K562 (cell line): ENCODE results near the gene IRGQ. TPM values are rescaled to one million over a fixed set of nuclear protein-coding genes. Genes with fewer than 3 reads are reported as not detected.

Experiments used
- ATAC-seq: fragments of 200-7000 bp; cut with Tn5 transposase; 3 replicates; pipeline ENCODE4 v1.9.1; 2020; ENCODE audit warnings: moderate library complexity
- BruUV-seq: library from RNA; stranded (reverse); fragments of 400-500 nt; replicated peaks from 2 replicates; lab custom pipeline; 2021; lab: Mats Ljungman, UMichigan
- CTCF ChIA-PET: fragments of 300-600 bp; formaldehyde crosslinking; extraction: SDS; loops from one replicate; lab custom pipeline; 2021; ENCODE audit warnings: low intra/inter-chr PET ratio; lab: Yijun Ruan, JAX
- POLR2A ChIA-PET: fragments of 300-600, 350-650 bp; sonication (Branson Sonifier 250); formaldehyde crosslinking; extraction: SDS; loops from one replicate; lab custom pipeline; 2021; ENCODE audit warnings: antibody characterized with exemption, inconsistent platforms; lab: Yijun Ruan, JAX
- DNase-seq, 4 experiments: peaks; one replicate each; pipeline versions ENCODE4 v3.0.0 to v3.0.0-alpha.2; 2011 to 2018; ENCODE audit warnings: low spot score in 3 of 4, mixed read lengths in 3 of 4; ENCODE audit errors: extremely low read depth in 1 of 4
- FAIRE-seq: peaks from 2 replicates; lab custom pipeline; 2011; peaks lifted over from hg19 to GRCh38; lab: Jason Lieb, UNC
- H2AFZ ChIP-seq: 2 replicates; pipeline ENCODE4 v1.6.0; 2011; ENCODE audit warnings: low read depth, low read length, control low read depth, inconsistent platforms
- H3K27ac ChIP-seq: fragments of 200-600 bp; 3 replicates; pipeline ENCODE4 v1.8.0; 2011; ENCODE audit warnings: low read depth, mild to moderate bottlenecking, control low read depth, inconsistent platforms, low read length, moderate library complexity, mixed read lengths; ENCODE audit errors: extremely low read depth
- H3K27me3 ChIP-seq, 2 experiments: fragments of 300-600 bp in 1 of 2; 2 replicates in 1 of 2; 3 replicates in 1 of 2; pipeline versions ENCODE4 v1.6.0 to v1.8.0; 2011; ENCODE audit warnings: inconsistent platforms in 2 of 2, low read length in 2 of 2, mild to moderate bottlenecking in 1 of 2, mixed read lengths in 1 of 2, moderate library complexity in 1 of 2; ENCODE audit not compliant: control insufficient read depth in 2 of 2, insufficient read depth in 2 of 2
- H3K36me3 ChIP-seq: fragments of 300-600 bp; 3 replicates; pipeline ENCODE4 v1.8.0; 2011; ENCODE audit warnings: mild to moderate bottlenecking, low read length, inconsistent platforms; ENCODE audit not compliant: control insufficient read depth, insufficient read depth
- H3K4me1 ChIP-seq, 2 experiments: fragments of 200-600 bp in 1 of 2; replicated peaks in 1 of 2; 2 replicates in 1 of 2; 3 replicates in 1 of 2; pipeline versions ENCODE4 v1.5.1 to v1.8.0; 2011; ENCODE audit warnings: inconsistent platforms in 2 of 2, low read length in 2 of 2, mild to moderate bottlenecking in 1 of 2, mixed read lengths in 1 of 2, moderate library complexity in 1 of 2; ENCODE audit not compliant: control insufficient read depth in 2 of 2, insufficient read depth in 2 of 2
- H3K4me2 ChIP-seq: 2 replicates; pipeline ENCODE4 v1.6.1; 2011; ENCODE audit warnings: low read length, control low read depth, inconsistent platforms, mixed read lengths; ENCODE audit not compliant: insufficient read depth
- H3K4me3 ChIP-seq: fragments of 200-600 bp; sonication (generic), shearing (Covaris generic); 2 replicates; pipeline ENCODE4 v1.5.1; 2016; ENCODE audit warnings: control low read depth, inconsistent platforms
- H3K79me2 ChIP-seq: fragments of 200-600 bp; 3 replicates; pipeline ENCODE4 v1.8.0; 2011; ENCODE audit warnings: low read length, inconsistent platforms; ENCODE audit not compliant: control insufficient read depth, insufficient read depth
- H3K9ac ChIP-seq, 2 experiments: 2 replicates each; pipeline versions ENCODE4 v1.6.0 to v1.6.1; 2011; ENCODE audit warnings: low read depth in 2 of 2, low read length in 2 of 2, control low read depth in 1 of 2, inconsistent platforms in 1 of 2, mild to moderate bottlenecking in 1 of 2, mixed read lengths in 1 of 2; ENCODE audit not compliant: insufficient read depth in 1 of 2
- H3K9me1 ChIP-seq: one replicate; pipeline ENCODE4 v1.6.0; 2011; ENCODE audit warnings: inconsistent platforms, mild to moderate bottlenecking, low read length, moderate library complexity; ENCODE audit not compliant: control insufficient read depth, insufficient read depth
- H3K9me3 ChIP-seq: replicated peaks from 2 replicates; pipeline ENCODE4 v1.5.1; 2011; ENCODE audit warnings: low read depth, low read length, inconsistent platforms; ENCODE audit not compliant: control insufficient read depth, insufficient read depth
- H4K20me1 ChIP-seq: replicated peaks from 2 replicates; pipeline ENCODE4 v1.6.1; 2011; ENCODE audit warnings: low read length, inconsistent platforms, mixed read lengths; ENCODE audit not compliant: control insufficient read depth, insufficient read depth
- ARID1B ChIP-seq: fragments of 450-650 bp; IDR thresholded peaks from 2 replicates; pipeline ENCODE4 v1.6.1; 2016; ENCODE audit warnings: antibody characterized with exemption, mild to moderate bottlenecking, inconsistent platforms
- NCOR1 ChIP-seq: fragments of 450-650 bp; IDR thresholded peaks from 2 replicates; pipeline ENCODE4 v1.6.1; 2016; ENCODE audit warnings: mild to moderate bottlenecking, moderate library complexity
- NFIC ChIP-seq: fragments of 450-650 bp; IDR thresholded peaks from 2 replicates; pipeline ENCODE4 v1.6.1; 2017; ENCODE audit warnings: mild to moderate bottlenecking, inconsistent platforms
- PTBP1 ChIP-seq: fragments of 200-400 bp; formaldehyde crosslinking; IDR thresholded peaks from 2 replicates; pipeline ENCODE4 v1.6.1; 2017; ENCODE audit warnings: low read depth, low read length
- SOX6 ChIP-seq: fragments of 450-650 bp; IDR thresholded peaks from 2 replicates; pipeline ENCODE4 v1.6.1; 2014; ENCODE audit warnings: mild to moderate bottlenecking
- TCF3 ChIP-seq: sonication (generic); formaldehyde crosslinking; IDR thresholded peaks from 2 replicates; pipeline ENCODE4 v1.4.0; 2020; ENCODE audit warnings: mild to moderate bottlenecking, missing genetic modification reagents
- ZNF121 ChIP-seq: sonication (generic); formaldehyde crosslinking; conservative IDR thresholded peaks from 2 replicates; pipeline ENCODE4 v1.8.0; 2022; ENCODE audit warnings: missing genetic modification reagents
- ZNF592 ChIP-seq: fragments of 450-650 bp; IDR thresholded peaks from 2 replicates; pipeline ENCODE4 v1.6.1; 2017; ENCODE audit warnings: antibody characterized with exemption, mild to moderate bottlenecking
- ZNF707 ChIP-seq: fragments of 250-450 bp; sonication (Bioruptor Pico); conservative IDR thresholded peaks from 2 replicates; pipeline ENCODE4 v1.8.0; 2022; ENCODE audit warnings: inconsistent platforms, mild to moderate bottlenecking, moderate library complexity
- WGBS: fragments of 100-300 bp; shearing (Covaris generic); methylation state at CpG from one replicate; pipeline ENCODE4 v1.1.6; 2016; ENCODE audit warnings: low coverage, mixed read lengths; ENCODE audit not compliant: insufficient coverage; ENCODE audit errors: missing lambda C conversion rate; 5-methylcytosine and 5-hydroxymethylcytosine counted together
- in situ Hi-C: fragments of 300-500 bp; cut with MboI; formaldehyde crosslinking; loops from 4 replicates; pipeline ENCODE4 v1.15.0; 2018; ENCODE audit warnings: inconsistent platforms, mixed read lengths
- intact Hi-C: fragments of 100-400 bp; cut with micrococcal nuclease; formaldehyde crosslinking; loops from 2 replicates; pipeline ENCODE4 v1.14.2; 2022
- polyA plus RNA-seq, 8 experiments: library from polyadenylated mRNA; depleted of rRNA in 4 of 8; stranded (reverse) in 5 of 8; unstranded in 3 of 8; fragments of >200 nt; fragmentation: Nextera tagmentation in 2 of 8; fragmentation: Illumina TruSeq in 1 of 8; extraction: Ambion mirVana in 2 of 8; extraction: Trizol in 1 of 8; gene quantifications; 2 replicates each; pipeline versions ENCODE4 v1.2.1 to v1.2.3, GENCODE V29; 2011 to 2014; ENCODE audit warnings: inconsistent platforms in 1 of 8, missing spikeins in 1 of 8
- total RNA-seq, 7 experiments: library from RNA; depleted of rRNA in 6 of 7; stranded (reverse); fragments of >200 nt in 6 of 7; fragmentation: Illumina TruSeq in 2 of 7; extraction: Trizol in 2 of 7; gene quantifications; 2 replicates each; pipeline versions ENCODE4 v1.2.1 to v1.2.3, GENCODE V29; 2011 to 2021; ENCODE audit warnings: low replicate concordance in 1 of 7

The IRGQ gene
- total and polyA plus RNA-seq, 9 of the 15 experiments (the other 6 are each of a cell fraction or from before 2014, with no cell fraction given), result 3.5 to 19.2 (median 7.9) TPM

- no peak overlapping the region for H3K4me2 ChIP-seq
- ChIA-PET CTCF (no interaction called here), POLR2A (interaction anchor here (4.2 to 8.7 kb wide), 2 partner anchors 9 to 10 kb away, joined by 35 to 60 read pairs; partner anchors contain the start of genes IRGQ and ZNF576)
- peaks cover 7% of the 10 kb centered on the region; the same call in 2 of the 3 replicates for H3K79me2 ChIP-seq
- H4K20me1 ChIP-seq, result no peaks in the 10 kb centered on the region
- peaks cover 20 to 21% of the 10 kb centered on the region in 2 experiments for H3K4me1 ChIP-seq
- H3K27me3 ChIP-seq, result no peaks in the 10 kb centered on the region
- FAIRE-seq, result peak; percentile 72
- 31% methylated on average over 7 of the region's 7 CpGs for WGBS
- H3K4me3 ChIP-seq, result no peak overlapping the region
- intact Hi-C loops (no loop called here), in situ Hi-C loops (no loop called here)
- peak in 1 of 4 experiments; percentile 59 for DNase-seq
- H3K36me3 ChIP-seq, result peaks cover 29% of the 10 kb centered on the region; the same call in 2 of the 3 replicates
- BruUV-seq, result no TSS peak
- ATAC-seq, result peak; percentile 46
- H3K27ac ChIP-seq, result peak overlapping the region; percentile 19; the same call in 1 of the 3 replicates
- H3K9ac ChIP-seq, result peak overlapping the region in 1 of 2 experiments; percentile 38; a peak in 1 of 4 replicates
- H2AFZ ChIP-seq, result no peak overlapping the region
- H3K9me1 ChIP-seq, result peaks cover 5% of the 10 kb centered on the region
- no peaks in the 10 kb centered on the region for H3K9me3 ChIP-seq
- TF ChIP-seq ZNF121 (CRISPR knock-in tag) (peak; percentile 78), SOX6 (0 out of 2 replicates have a peak, but pooled peaks have one; percentile 13), TCF3 (CRISPR knock-in tag) (peak; percentile 43; the same call in 1 of the 2 replicates), ARID1B (peak; percentile 49; the same call in 1 of the 2 replicates), ZNF592 (no peak), NCOR1 (peak; percentile 38; the same call in 1 of the 2 replicates), ZNF707 (CRISPR knock-in tag) (no peak), PTBP1 (no peak), NFIC (peak; percentile 89)
These were observed 10.1 kb upstream of the IRGQ start for GRCh38 chr19:43605875-43606568.
